H1 (cell line): ENCODE data around the gene SLC27A1. TPM values are rescaled to one million over a fixed set of nuclear protein-coding genes. Genes with fewer than 3 reads are reported as not detected.

Experiments
- BRCA1 ChIP-seq: IDR thresholded peaks from 2 replicates; pipeline ENCODE4 v1.6.1; 2012; ENCODE audit warnings: low read depth, low read length, improper control_type of control experiment
- CHD1 ChIP-seq: IDR thresholded peaks from 2 replicates; pipeline ENCODE4 v1.6.1; 2012; ENCODE audit warnings: low read depth, low read length, improper control_type of control experiment
- CHD7 ChIP-seq: fragments of 300-600 bp; sonication (generic); IDR thresholded peaks from 2 replicates; pipeline ENCODE4 v1.7.1; 2012; ENCODE audit warnings: low read length, moderate library complexity, mild to moderate bottlenecking, inconsistent platforms; ENCODE audit not compliant: insufficient replicate concordance
- CTCF ChIP-seq, 3 experiments: IDR thresholded peaks; 1 replicate in 2 of 3; 2 replicates in 1 of 3; pipeline versions ENCODE4 v1.5.1 to v1.6.1; 2011; ENCODE audit warnings: low read length in 3 of 3, mild to moderate bottlenecking in 3 of 3, inconsistent platforms in 2 of 3, low read depth in 1 of 3, moderate library complexity in 1 of 3; ENCODE audit not compliant: insufficient read depth in 1 of 3; ENCODE audit errors: control extremely low read depth in 1 of 3
- HDAC2 ChIP-seq, 2 experiments: fragments of 300-600 bp in 1 of 2; sonication (generic) in 1 of 2; IDR thresholded peaks; 2 replicates each; pipeline ENCODE4 v1.6.1; 2011 to 2012; ENCODE audit warnings: low read depth in 2 of 2, low read length in 2 of 2, mild to moderate bottlenecking in 2 of 2, moderate library complexity in 2 of 2, borderline replicate concordance in 1 of 2, inconsistent platforms in 1 of 2
- KDM5A ChIP-seq: fragments of 200-600 bp; IDR thresholded peaks from 2 replicates; pipeline ENCODE4 v1.7.1; 2012; ENCODE audit warnings: mild to moderate bottlenecking, low read length, inconsistent platforms, mixed read lengths
- TCF12 ChIP-seq: IDR thresholded peaks from 2 replicates; pipeline ENCODE4 v1.6.1; 2011; ENCODE audit warnings: low read depth, mild to moderate bottlenecking, low read length
- polyA plus RNA-seq, 7 experiments: library from polyadenylated mRNA; depleted of rRNA in 3 of 7; stranded (reverse) in 5 of 7; unstranded in 2 of 7; fragments of >200 nt in 5 of 7; fragments of 200-250 nt in 2 of 7; gene quantifications; 1 replicate in 5 of 7; 2 replicates in 1 of 7; 4 replicates in 1 of 7; pipeline versions ENCODE4 v1.2.1 to v1.2.3, GENCODE V29; 2011 to 2013; ENCODE audit warnings: missing spikeins in 2 of 7, mixed read lengths in 2 of 7
- total RNA-seq: library from RNA; stranded (reverse); fragmentation: NEBNext Ultra II Directional; extraction: Animal tissue kit (Norgen Biotek cat#: 25700); gene quantifications from 2 replicates; pipeline ENCODE4 v1.2.1, GENCODE V29; 2021

The SLC27A1 gene
- total and polyA plus RNA-seq, 2 of the 8 experiments (the other 6 are each of a cell fraction or from before 2014, with no cell fraction given) = 7.5 to 9.1 TPM

GRCh38 chr19:17456127-17456526 is 14.2 kb upstream of the SLC27A1 start (continued):
- TF ChIP-seq CHD7 = no peak
- TF ChIP-seq CHD1 = no peak
- TF ChIP-seq TCF12 = no peak
- TF ChIP-seq KDM5A = no peak
- TF ChIP-seq CTCF (IDR thresholded peaks at IDR 0.05; ENCODE audit: control extremely low read depth in 1 of 3, insufficient read depth in 1 of 3, low read depth in 1 of 3, low read length in 3 of 3) = no peak
- TF ChIP-seq HDAC2 (IDR thresholded peaks at IDR 0.05; ENCODE audit: borderline replicate concordance in 1 of 2, low read depth in 2 of 2, low read length in 2 of 2) = no peak
- TF ChIP-seq BRCA1 = no peak
